ENCODE data around the gene SGPL1.
A peak's percentile ranks its signal among the peaks of the same experiment; 100 is the strongest.

The SGPL1 gene

GRCh38 chr10:70921285-70921684, 105.5 kb downstream of the SGPL1 start:
- no peak for DNase-seq (ENCODE audit: low read depth in 3 of 3)

DNA sequence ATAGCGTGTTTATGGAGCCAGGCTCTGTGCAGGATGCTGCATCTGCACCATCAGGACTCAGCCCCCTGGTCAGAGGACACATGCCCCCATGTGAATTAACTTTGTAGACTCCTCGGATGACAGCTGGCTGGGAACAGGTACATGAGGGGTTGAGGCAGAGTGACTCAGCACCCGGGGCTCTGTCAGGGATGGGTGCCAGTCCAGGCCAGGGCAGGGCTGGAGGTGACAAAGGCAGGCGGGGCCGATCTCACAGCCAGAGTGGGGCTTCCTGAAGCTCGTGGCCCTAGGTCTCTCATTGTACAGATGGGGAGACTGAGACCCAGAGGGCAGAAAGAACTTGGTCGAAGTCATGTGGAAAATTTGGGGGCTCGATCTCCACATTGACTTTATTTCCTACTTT, 107.9 kb downstream of the SGPL1 start:
- DNase-seq (ENCODE audit: low read depth in 3 of 3), result no peak

GRCh38 chr10:70925377-70926225, 109.9 kb downstream of the SGPL1 start:
- peak; percentile 5 to 55 (median 22) for DNase-seq (ENCODE audit: low read depth in 3 of 3)

GRCh38 chr10:70926226-70927000, 110.7 kb downstream of the SGPL1 start:
- no peak for DNase-seq (ENCODE audit: low read depth in 3 of 3)

DNA sequence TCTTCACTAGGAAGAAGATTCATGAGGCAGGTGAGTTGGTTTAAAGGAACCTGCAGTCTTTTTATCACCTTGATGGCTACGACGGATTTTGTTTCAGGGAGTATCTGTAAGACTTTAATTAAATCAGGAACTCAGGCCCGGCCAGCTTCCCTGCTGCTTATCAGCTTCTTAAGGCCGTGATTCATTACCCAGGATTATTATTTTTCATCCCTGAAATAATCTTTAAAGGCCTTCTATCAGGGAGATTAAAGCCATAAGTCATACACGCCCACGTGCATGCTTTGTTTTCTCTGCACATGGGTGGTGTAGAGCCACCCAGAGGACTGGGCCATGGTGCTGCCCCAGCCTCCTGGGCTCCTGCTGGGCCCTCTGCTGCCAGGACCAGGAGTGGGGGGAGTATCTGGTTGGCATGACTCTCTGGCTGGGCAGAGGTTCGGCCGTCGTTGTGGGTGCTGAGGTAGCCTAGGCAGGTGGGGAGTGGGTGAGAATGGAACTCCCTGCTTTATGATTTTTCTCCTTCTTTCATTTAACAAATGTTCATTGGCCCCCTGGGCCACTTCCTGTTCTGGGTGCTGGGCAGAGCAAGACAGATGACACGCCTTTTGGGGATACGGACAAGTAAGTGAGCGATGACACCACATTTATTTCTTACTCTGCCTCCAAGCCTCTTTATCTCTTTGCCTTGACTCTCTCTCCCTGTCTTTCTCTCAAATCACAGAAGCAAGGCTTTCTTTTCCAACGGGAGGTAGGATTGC, 111.6 kb downstream of the SGPL1 start:
- no peak for DNase-seq (ENCODE audit: low read depth in 3 of 3)

DNA sequence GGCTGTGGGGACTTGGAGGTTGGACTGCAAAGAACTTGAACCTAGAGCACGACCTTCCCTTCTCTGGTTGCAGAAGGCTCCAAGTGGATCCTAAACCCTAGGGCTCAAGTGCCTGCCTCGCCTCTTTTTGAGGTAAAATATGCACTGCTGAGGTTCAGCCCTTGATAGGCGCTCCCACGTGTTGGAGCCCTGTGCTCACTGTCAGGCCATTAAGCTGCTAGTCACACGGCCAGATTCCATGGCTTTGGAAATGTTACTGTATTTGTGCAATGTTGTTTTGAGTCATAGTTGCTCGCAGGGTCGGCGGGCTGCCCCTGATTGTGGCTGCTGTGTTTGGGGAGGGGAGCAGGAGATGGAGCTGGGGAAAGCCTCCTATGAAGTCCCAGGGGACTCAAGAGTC, 112.4 kb downstream of the SGPL1 start:
- DNase-seq (ENCODE audit: low read depth in 3 of 3), result no peak

- no peak for DNase-seq (ENCODE audit: low read depth in 3 of 3)
These were observed 114.7 kb downstream of the SGPL1 start for GRCh38 chr10:70930263-70931000.

All from stimulated activated CD4-positive, alpha-beta T cell treated with anti-CD3 and anti-CD28 coated beads, TNF-alpha, amount 100 ng/mL, for 24 hours (primary cell).